C4-2B (cell line): ENCODE measurements around the gene OR9I1.

Source experiments
- H3K27ac ChIP-seq: fragments of 450-650 bp; 2 replicates; pipeline ENCODE4 v1.5.1; 2017
- ZFX ChIP-seq: fragments of 450-650 bp; IDR thresholded peaks from 2 replicates; pipeline ENCODE4 v1.6.1; 2017
- TF ChIP-seq, protein P1 (sequence below): fragments of 450-650 bp; conservative IDR thresholded peaks from 2 replicates; pipeline ENCODE4 v1.5.1; 2017; ENCODE audit warnings: mild to moderate bottlenecking

Gene OR9I1

GRCh38 chr11:58070585-58070984, 54.7 kb downstream of the OR9I1 start:
- no peak overlapping the region for H3K27ac ChIP-seq
- TF ChIP-seq, protein P1, sequence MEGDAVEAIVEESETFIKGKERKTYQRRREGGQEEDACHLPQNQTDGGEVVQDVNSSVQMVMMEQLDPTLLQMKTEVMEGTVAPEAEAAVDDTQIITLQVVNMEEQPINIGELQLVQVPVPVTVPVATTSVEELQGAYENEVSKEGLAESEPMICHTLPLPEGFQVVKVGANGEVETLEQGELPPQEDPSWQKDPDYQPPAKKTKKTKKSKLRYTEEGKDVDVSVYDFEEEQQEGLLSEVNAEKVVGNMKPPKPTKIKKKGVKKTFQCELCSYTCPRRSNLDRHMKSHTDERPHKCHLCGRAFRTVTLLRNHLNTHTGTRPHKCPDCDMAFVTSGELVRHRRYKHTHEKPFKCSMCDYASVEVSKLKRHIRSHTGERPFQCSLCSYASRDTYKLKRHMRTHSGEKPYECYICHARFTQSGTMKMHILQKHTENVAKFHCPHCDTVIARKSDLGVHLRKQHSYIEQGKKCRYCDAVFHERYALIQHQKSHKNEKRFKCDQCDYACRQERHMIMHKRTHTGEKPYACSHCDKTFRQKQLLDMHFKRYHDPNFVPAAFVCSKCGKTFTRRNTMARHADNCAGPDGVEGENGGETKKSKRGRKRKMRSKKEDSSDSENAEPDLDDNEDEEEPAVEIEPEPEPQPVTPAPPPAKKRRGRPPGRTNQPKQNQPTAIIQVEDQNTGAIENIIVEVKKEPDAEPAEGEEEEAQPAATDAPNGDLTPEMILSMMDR = no peak
- no peak for TF ChIP-seq ZFX

GRCh38 chr11:58068655-58069054, 56.7 kb downstream of the OR9I1 start:
- H3K27ac ChIP-seq = no peak overlapping the region
- TF ChIP-seq ZFX = no peak
- TF ChIP-seq, protein P1 = peak; percentile 30

DNA sequence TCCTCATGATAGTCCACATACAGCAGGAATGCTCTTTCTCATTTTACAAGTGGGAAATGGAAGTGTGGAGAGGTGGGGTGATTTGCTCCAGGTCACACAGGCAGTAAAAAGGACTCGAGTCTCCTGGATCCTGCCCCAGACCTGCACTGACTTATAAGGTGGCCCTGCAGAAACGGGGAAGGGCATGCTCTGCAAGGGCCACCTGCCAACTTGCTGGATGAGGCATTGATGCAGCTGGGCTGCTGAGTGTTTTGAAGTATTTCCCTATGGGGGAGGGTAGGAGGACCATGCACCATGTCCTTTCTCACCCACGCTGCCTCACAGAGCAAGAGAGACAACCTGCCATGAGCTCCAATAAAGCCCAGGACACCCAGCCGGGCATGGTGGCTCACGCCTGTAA, 57.6 kb downstream of the OR9I1 start:
- H3K27ac ChIP-seq = no peak overlapping the region
- TF ChIP-seq, protein P1 = no peak
- TF ChIP-seq ZFX = no peak
